GM19438 (cell line): Measurements from ENCODE around the gene COA8.

ENCODE experiments used
- ATAC-seq: cut with Tn5 transposase; IDR thresholded peaks from one replicate; pipeline ENCODE4 v1.9.1; 2021; ENCODE audit warnings: low read depth; ENCODE audit not compliant: unreplicated experiment

Gene COA8

DNA sequence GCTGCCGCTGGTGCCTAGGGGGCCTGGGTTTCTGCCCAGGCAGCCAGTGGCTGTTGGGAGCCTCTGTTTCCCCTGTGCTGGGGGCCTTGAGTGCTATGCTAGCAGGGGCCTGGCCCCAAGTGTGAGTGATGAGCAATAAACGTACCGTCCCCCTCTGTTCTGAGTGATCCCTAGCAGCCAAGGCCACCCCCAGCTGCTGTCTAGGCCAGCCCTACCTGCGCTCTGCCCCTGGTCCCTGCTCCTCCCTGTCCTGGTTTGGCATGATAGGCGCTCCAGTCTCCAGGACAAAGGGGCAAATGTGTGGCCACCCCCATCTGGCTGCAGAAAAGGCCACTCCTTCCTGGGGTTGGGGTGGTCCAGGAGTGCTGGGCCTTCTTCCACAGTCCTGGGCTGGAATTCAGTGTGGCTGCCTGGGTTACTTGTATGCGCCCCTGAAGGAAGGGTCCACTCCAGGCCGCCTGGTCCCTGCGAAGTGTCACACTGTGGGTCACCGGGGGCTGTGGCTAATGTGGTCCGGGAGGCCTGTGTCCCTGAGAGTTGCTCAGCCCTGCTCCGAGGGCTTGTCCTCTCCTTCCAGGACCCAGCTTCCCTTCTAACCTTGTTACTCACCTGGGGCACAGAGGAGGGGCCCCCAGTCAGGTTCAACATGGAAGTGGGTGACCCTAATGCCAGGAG, 26.7 kb upstream of the COA8 start:
- ATAC-seq: no peak

DNA sequence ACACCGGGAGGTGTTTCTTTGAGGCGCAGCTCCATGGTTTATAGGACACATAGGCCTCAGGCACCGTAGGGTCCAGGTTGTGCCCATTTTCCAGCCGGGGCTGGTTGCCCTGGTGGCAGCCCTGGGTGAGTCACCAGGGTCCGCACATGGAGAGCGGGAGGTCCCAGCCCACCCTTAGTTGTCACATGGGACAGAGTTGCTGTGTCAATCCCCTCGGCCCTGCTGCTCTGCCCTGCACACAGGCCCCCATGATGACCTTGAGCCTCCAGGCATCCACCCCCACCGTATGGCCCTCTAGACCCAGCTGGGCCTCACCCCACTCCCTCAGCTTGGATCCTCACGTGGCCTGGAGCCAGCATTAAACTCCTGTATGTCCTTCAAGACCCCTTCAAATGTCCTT, 26.1 kb upstream of the COA8 start:
- ATAC-seq: no peak

DNA sequence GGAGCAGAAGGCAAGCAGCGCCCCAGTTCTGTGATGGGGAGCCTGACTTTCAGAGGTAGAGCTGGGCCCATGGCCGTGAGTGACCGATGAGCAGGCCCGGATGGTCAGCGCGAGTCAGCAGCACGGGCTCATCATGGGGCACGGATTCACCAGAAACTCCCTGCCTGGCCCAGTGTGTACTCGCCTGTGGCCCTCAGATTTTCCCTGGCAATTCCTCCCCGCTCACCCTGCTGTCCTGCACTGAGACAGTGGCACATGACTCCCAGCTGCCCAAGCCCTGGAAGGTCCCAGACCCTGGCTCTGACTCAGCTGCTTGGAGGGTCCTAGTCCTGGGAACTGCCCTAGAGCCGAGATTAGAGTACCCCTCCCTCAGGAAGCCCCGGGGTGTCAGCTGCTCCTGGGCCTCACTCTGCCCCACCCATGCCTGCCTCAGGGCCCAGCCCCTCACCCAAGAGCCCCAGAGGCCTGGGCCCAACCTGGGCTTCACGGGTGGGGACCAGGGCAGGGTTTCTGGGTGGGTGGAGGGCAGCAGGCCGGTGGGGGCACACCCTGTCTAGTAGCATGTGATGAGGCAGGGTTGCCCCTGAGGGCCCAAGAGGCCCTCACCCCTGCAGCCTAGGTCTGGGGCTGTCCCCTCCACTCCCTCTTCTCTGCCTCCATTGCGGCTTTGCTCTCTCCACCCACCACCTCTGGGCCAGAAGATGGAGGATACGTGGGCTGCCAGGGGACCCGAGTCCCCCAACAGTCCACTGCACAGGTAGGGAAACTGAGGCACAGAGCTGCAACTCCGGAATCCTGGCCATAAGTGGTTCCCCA, 25.4 kb upstream of the COA8 start:
- no peak for ATAC-seq

DNA sequence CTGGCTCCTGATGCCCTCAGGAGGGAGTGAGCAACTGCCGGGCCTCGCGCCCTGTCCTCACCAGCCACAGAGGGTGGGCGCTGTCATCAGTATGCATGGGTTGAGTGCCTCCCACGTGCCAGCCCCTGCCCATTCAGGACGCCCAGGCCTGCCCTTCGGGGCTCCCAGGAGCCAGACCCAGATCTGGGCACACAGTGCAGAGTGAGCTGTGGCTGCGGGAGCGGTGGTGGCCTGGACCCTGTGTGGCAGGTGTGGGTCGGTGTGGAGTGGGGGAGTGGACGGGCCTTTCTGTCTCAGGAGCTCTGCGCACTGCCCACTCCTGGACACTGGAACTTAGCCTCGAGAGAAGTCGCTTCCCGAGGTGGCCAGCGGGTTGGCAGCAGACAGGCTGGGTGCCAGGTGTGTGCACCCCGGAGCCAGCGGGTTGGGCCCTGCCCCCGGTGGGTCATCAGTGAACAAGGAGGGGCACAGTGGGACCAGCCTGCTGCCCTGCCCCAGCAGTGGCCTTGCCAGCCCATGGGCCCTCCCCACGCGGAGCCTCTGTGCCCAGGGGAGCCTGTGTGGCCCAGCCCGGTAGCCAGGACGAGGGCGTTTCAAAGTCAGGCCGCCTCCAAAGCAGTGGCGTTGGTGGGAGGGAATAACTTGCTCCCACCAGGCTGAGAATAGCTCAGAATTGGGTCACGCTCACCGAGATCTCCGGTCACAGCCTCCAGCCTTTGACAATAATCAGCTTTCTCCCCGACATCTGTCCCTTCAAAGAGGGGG, 24.3 kb upstream of the COA8 start:
- ATAC-seq: no peak

DNA sequence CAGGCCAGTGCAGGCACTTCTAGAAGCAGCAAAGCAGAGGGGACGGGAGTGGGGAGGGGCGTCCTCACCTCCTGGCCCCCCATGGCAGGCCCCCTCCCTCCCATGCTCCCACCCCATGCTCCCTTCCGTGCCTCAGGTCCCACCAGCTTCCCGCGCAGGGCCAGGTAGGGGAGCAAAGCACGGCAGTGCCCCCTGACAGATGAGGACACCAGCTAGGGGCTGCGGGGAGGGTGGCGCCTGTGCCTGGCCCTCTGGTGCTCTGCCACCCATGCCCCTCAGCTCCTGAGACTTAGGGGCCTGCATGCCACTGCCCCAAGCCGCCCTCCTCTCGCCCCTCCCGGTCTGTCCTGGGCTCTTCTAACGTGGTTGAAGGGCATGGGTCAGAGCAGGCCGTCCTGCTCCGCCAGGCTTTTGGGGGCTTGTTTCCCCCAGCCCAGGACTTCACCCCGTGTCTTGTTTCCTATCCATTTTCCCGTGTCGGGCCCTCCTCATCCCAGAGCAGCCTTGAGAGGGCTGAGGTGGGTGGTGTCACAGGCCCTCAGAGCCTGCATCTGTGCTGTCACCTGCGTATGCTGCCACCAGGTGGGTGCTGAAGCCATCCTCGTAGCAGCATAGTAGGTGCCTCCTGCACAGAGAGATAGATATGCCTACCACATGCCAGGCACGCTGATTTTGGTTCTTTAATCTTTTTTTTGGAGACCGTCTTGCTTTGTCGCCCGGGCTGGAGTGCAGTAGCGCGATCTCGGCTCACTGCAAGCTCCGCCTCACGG, 23.5 kb upstream of the COA8 start:
- ATAC-seq: no peak

DNA sequence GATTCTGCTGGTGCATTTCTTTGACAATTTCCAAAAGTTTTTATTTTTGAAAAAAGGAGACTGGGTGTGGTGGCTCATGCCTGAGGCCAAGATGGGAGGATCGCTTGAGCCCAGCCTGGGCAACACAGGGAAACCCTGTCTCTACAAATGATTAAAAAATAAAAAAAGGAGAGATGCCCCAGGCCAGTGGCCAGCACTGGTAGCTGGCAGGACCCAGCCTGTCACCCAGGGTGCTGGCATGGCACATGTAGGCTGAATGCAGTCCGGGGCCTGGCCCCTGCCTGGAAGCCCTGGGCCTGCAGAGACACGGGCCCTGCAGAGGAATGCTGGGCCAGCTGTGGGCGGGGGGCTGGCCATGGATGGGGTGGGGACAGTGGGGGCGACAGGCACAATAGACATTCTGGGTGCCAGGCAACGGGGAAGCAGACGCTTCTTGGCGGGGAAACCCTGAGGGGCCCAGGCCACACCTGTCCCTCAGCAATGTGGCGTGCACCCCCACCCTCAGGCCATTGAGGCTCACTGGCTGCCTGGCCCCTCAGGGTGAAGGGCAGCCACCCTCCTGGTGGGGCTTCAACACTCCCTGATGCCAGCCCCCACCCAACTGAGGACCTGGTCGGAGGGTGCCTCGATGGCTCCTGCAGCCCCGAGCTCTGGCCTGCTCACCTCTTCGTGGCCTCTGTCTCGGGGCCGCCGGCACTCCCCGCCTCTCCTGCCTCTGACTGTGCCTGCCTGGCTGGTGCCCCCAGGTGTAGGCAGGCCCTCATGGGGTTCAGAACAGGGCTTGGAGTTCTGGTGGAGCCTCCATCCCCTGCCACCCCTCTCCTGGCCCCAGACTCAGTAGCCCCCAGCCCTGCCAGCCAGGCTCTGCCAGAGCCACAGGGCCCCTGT, 21.7 kb upstream of the COA8 start:
- no peak for ATAC-seq

DNA sequence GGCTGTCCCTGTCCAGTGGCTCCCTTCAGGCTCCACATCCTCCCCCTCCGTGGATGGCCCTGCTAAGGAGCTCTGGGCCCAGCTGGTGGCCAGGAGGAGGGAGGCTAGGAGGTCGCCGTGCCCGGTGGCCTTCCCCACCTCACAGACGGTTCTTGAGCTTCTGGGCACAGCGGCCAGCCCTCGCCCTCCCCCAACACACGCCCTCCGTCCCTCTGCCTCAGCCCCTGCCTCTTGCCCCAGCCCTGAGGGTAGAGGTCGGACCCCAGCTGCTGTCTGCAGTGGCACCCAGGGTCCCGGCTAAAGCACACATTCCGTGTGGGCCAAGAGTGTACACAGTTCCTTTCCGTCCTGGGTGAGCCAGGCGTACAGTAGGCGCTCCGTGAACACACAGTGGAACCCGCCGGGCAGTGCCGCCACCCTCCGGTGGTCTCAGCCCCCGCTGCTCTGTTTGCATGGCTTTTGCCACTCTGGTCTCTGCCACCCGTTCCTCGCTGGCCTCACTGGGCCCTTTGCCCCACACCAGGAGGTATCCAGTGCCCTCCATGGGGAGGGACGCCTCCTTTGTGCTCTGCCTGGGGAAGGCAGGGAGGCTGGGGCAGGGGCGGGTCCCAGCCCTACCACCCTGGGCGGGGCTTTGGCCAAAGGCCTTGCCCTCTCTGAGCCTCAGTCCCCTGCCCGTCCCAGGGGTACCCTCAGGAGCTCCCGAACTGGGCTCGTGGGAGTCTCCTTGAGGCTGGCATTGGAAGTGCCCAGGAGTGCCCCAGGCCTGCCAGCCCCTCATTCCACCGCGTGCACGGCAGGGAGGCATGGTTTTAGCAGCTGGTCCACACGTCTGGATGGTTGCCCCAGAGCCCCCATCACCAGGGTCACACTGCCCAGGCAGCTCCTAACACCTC, 20.8 kb upstream of the COA8 start:
- ATAC-seq: no peak

DNA sequence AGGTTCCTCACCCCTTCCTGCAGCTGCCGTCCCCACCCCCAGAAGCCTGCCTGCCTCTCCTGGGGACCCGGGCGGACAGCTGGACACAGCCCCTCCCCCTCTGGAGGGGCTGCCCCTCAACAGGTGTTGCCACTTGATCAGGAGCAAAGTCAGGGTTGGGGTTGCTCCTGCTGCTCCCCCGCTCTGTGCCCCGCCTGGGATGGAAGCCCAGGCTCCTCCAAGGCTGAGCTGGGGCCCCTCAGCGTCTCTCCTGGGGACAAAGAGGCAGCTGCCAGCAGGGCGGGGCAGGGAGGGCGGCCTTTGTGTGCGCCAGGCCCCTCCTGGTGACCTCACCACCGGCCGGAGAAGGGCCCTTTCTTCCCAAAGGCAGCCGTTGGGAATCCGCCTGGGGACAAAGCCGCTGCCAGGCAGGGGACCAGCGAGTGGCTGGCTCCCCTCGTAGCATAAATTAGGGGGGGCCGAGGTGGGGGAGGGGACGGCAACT, 20.1 kb upstream of the COA8 start:
- ATAC-seq: no peak

DNA sequence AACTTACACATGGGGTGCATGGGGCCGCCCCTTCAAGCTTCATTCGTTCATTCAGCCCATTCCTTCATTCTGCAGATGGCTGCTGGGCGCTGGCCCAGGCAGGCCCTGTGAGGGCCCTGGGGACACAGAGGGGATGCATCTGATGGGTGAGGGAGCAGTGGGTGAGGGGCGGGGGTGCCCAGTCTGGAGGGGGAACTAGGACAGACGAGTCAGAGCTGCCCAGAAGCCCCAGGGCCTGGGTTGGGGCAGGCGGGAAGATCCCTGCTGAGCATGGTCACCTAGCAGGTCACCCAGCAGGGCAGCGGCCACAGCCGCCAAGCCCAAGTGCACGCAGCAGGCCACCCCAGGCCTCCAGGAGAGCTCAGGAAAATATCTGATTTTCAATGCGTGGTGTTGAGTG, 19.6 kb upstream of the COA8 start:
- no peak for ATAC-seq

DNA sequence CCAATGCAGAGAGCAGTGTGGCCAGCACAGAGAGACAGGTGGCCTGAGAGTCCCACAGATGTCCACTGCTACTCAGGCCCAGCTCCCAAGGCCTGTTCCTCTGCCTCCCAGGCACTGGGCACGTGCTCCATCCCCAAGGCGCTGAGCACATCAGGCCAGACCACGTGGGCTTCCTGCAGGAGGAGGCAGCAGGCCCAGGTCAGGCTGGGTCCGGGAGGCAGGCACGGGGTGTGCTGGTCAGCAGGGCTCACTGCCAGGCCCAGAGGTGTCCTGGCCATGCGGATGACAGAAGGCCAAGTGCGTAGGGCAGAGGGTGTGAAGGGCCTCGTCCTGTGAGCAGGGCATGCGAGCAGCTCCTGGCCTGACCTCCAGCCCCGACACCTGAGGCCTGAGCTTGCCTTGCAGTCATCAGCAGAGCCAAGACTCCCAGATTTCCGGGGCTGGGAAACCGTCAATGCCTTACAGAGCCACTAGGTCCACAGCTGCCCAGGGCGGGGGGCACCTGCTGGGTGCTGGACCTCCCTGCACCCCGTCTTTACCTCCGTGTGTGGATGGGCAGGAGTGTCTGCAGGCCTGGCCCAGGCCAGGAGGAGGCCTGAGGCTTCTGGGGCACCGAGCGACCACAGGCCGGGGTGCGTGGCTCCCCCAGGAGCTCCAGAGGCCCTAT, 18.9 kb upstream of the COA8 start:
- no peak for ATAC-seq

DNA sequence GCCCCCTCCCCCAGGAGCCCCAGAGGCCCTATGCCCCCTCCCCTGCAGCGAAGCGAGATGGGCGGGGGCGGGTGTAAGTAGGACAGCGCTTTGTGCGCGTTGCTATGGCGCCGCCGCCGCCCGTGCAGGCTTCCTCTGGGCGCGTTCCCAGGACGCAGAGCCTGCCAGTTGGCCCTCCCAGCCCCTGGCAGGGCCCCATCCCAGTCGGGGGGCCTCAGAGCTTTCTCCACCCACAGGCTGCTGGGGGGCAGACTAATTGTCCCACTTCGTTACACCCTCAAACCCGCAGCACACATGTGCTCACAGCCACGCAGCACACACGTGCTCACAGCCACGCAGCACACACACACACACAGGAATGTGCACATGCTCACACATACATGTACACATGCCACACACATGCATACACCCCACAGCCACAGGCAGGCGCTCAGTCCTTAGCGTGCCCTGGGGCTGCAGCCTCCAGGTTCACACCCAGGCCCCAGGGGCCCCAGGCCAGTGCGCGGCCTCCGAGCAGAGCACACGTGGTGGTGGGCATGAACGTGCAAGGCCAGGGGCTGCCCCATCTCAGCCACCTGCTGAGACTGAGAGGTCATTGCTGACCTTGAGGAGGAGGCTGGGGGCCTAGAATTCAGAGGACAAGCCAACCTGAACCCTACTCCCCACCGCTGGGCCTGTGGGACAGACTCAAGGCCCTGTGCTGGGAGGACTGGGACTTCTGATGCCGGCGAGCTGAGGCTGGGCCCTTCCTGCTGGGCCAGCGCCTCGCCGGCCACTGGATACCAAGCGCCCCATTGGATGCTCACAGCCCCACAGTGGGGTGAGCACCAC, 18.2 kb upstream of the COA8 start:
- no peak for ATAC-seq

DNA sequence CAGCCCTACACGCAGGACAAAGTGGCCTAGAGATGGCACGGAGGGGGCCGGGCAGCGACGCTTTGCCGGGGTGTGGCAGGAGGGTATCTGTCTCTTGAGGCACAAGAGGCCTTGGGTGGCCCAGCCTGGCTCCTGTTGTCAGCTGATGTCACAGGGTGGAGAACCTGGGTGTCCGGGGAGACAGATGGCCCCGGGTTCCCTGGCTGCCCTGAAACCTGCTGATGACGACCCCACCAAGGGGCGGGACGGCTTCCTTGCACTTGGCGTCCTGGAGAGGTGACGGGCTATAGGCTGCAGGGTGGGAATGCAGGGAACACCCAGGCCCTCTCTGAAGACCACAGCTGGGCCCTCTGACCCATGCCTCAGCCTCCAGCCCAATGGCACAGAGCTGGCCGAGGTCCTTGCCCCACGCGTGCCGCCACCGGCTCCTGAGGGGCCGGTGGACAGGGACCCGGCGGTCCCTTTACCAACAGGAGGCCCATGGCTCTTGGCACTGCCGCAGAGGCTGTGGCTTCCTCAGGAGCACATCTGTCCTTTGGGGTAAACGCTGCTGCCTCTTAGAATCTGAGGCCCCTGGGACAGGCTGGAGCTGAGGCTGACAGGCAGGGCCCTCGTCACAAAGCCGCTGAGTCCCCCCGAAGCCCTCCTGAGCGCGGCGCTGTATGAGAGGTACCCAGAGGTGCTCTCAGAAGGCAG, 17.4 kb upstream of the COA8 start:
- ATAC-seq: no peak

DNA sequence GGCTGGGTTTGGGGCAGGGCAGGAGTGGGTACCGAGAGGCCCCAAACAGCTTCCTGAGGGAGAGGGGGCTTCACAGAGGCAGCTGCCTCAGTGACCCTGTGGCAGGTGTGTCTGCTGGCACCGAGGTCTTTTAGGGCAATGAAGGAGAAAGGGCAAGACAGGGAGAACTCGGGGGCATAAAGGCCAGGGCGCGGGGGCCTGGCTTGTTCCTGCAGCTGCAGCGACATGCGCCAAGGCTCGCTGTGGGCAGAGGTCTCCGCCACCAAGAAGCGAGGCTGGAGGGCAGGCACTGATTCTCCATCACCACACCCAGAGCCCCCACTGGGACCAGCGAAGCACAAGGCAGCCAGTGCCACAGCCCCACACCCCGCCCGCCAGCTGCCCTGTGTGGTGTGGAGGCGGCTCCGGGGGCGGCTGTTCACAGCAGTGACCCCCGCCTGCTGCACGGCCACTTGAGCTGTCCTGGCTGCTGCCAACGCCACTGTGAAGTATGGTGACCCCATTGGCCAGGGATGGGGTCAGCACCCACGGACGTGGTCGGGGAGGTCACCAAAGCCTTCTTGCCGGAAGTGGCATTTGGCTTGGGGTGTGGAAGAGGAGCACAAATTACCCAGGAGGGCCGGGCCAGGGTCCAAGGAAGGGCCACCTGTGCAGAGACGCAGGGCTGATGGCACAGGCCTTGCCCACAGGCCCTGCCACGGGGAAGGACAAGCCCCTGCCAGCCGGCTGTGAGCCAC, 16.7 kb upstream of the COA8 start:
- ATAC-seq: no peak

DNA sequence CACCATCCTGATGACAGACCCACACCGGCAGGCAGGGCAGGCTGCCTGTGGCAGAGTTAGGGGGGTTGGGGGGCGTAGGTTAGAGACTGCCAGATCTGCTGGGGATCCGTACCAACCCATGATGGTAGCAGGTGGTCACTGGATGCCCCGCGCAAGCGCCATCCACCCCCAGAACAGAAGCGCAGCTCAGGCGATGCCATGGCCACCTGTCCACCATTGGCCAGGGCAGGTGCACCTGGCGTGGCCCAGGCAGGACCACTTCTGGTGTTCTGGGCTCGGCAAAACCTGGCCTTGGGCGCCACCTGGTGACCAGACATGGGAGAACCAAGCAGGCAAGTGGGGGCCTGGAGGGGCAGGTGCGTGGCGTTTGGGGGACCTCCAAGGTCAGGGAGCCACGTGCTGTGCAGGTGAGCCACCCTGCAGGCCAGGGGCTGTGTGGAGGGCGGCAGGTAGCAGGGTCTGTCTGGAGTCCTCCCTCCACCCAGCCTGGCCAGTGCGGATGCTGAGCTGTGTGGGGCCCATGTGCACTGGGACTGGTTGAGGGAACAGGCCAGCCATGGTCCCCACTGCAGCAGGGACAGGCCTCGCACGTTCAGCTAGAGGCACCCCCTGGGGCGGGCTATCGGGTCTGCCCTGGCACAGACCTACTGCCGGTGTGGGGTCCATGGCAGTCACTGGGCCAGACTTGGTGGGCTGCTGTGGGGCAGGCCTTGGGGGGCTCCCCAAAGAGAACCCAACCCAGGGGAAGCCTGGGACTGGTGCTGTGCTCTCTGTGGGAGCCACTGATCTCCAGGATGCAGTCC, 15.9 kb upstream of the COA8 start:
- ATAC-seq: no peak

DNA sequence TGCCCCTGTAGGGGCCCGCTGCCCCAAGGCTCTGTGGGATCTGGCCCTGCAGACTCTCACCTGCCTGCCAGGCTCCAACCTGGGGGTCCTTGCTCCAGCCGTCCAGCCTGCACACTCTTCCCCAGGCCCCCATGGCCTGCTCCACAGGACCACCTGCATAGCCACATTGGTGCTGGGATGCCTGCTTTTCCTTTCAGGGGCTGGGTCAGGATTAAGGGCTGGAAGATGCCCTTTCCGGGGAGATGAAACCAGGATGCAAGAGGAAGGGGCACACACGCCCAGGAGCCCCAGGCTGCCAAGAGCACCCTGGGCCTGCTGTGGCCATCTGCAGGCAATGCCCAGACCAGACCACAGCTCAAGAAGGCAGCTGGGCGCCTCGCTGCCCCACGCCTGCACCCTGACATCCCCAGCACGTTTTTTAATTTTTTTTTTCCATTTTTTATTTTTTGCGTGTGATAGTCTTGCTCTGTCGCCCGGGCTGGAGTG, 15.3 kb upstream of the COA8 start:
- ATAC-seq: no peak
